Liver (tissue), 3 donors: ENCODE results near the gene JAML.

Source experiments
- ATF3 ChIP-seq: IDR thresholded peaks from 2 replicates; pipeline ENCODE4 v1.6.1; 2016; ENCODE audit warnings: antibody characterized with exemption
- CTCF ChIP-seq: fragments of 150-350 bp; IDR thresholded peaks from 2 replicates; pipeline ENCODE4 v1.5.1; 2017; ENCODE audit warnings: improper control_type of control experiment, low read depth, low read length; ENCODE audit not compliant: missing input control
- JUND ChIP-seq, 2 donors: IDR thresholded peaks; 2 replicates each; pipeline ENCODE4 v1.6.1; 2016; ENCODE audit warnings: antibody characterized with exemption in 2 of 2
- TAF1 ChIP-seq: conservative IDR thresholded peaks from 2 replicates; pipeline ENCODE4 v1.6.1; 2016; ENCODE audit warnings: antibody characterized with exemption, mild to moderate bottlenecking
- donor health status: healthy.
- donor health status: healthy.

GRCh38 chr11:118148856-118149255 lies 76.0 kb downstream of the JAML start:
- TF ChIP-seq JUND (IDR thresholded peaks at IDR 0.05) (no peak), CTCF (no peak), ATF3 (no peak), TAF1 (no peak)
